Keratinocyte (primary cell): ENCODE measurements around the gene BCOR.

Experiments
- CTCF ChIP-seq, 3 experiments: IDR thresholded peaks in 1 of 3; conservative IDR thresholded peaks in 1 of 3; optimal IDR thresholded peaks in 1 of 3; 2 replicates in 2 of 3; 3 replicates in 1 of 3; pipeline versions ENCODE3 to v1.5.1; 2011; ENCODE audit warnings: low read length in 3 of 3, mild to moderate bottlenecking in 3 of 3, moderate library complexity in 2 of 3, control low read depth in 1 of 3, inconsistent platforms in 1 of 3; ENCODE audit not compliant: insufficient read depth in 2 of 3; ENCODE audit errors: extremely low read depth in 1 of 3
- EZH2 ChIP-seq: IDR thresholded peaks from one replicate; pipeline ENCODE4 v1.6.1; 2012; ENCODE audit warnings: inconsistent platforms, mild to moderate bottlenecking, low read length, moderate library complexity

GRCh38 chrX:40073439-40074054, 24.2 kb downstream of the BCOR start:
- TF ChIP-seq CTCF (optimal IDR thresholded peaks at IDR 0.05 in 1 of 3, IDR thresholded peaks at IDR 0.05 in 1 of 3, conservative IDR thresholded peaks at IDR 0.05 in 1 of 3; ENCODE audit: extremely low read depth in 1 of 3, insufficient read depth in 2 of 3, low read length in 3 of 3) (no peak), EZH2 (no peak)
